GM19324 (cell line): ENCODE measurements around the gene CABLES2.

ENCODE experiments used
- ATAC-seq: cut with Tn5 transposase; IDR thresholded peaks from one replicate; pipeline ENCODE4 v1.9.1; 2021; ENCODE audit warnings: mild to moderate bottlenecking, moderate library complexity; ENCODE audit not compliant: unreplicated experiment, low FRiP score

The CABLES2 gene

GRCh38 chr20:62406635-62407176, 379 bp downstream of the CABLES2 start:
- ATAC-seq: no peak

GRCh38 chr20:62405981-62406513, 1.0 kb downstream of the CABLES2 start:
- no peak for ATAC-seq

GRCh38 chr20:62405108-62405980, 1.7 kb downstream of the CABLES2 start:
- no peak for ATAC-seq

- ATAC-seq: no peak
Measured at GRCh38 chr20:62404761-62405107, 2.4 kb downstream of the CABLES2 start.

- no peak for ATAC-seq
Measured at GRCh38 chr20:62404112-62404665, 2.9 kb downstream of the CABLES2 start.

GRCh38 chr20:62403331-62403730, 3.8 kb downstream of the CABLES2 start:
- ATAC-seq: no peak

- ATAC-seq: no peak
Measured at GRCh38 chr20:62402456-62403150, 4.5 kb downstream of the CABLES2 start.

- no peak for ATAC-seq
Measured at GRCh38 chr20:62401331-62401779, 5.7 kb downstream of the CABLES2 start.

- no peak for ATAC-seq
Measured at GRCh38 chr20:62400541-62400940, 6.5 kb downstream of the CABLES2 start.

GRCh38 chr20:62400021-62400420, 7.1 kb downstream of the CABLES2 start:
- no peak for ATAC-seq

- no peak for ATAC-seq
Measured at GRCh38 chr20:62398120-62398821, 8.8 kb downstream of the CABLES2 start.

GRCh38 chr20:62396367-62397239, 10.5 kb downstream of the CABLES2 start:
- ATAC-seq: no peak

GRCh38 chr20:62395311-62396242, 11.5 kb downstream of the CABLES2 start:
- ATAC-seq: no peak

- ATAC-seq: no peak
Measured at GRCh38 chr20:62394248-62395245, 12.5 kb downstream of the CABLES2 start.

GRCh38 chr20:62393830-62394229, 13.3 kb downstream of the CABLES2 start:
- ATAC-seq: no peak

- ATAC-seq: no peak
Measured at GRCh38 chr20:62393335-62393665, 13.8 kb downstream of the CABLES2 start.

- no peak for ATAC-seq
Measured at GRCh38 chr20:62392621-62393334, 14.3 kb downstream of the CABLES2 start.
